Uterus (tissue), 2 donors: Measurements from ENCODE around the gene CPSF3.

ENCODE experiments used
- CTCF ChIP-seq, 4 experiments: fragments of 200-600 bp in 2 of 4; fragments of 450-650 bp in 2 of 4; sonication (generic) in 2 of 4; IDR thresholded peaks; one replicate each; pipeline ENCODE4 v1.5.1; 2016 to 2019; ENCODE audit warnings: antibody characterized with exemption in 4 of 4, mild to moderate bottlenecking in 2 of 4, moderate library complexity in 1 of 4
- POLR2A ChIP-seq, 2 donors: fragments of 450-650 bp; IDR thresholded peaks; one replicate each; pipeline ENCODE4 v1.6.1; 2016; ENCODE audit warnings: antibody characterized with exemption in 2 of 2, mild to moderate bottlenecking in 1 of 2, moderate library complexity in 1 of 2

- no peak for TF ChIP-seq POLR2A (IDR thresholded peaks at IDR 0.05)
- TF ChIP-seq CTCF (IDR thresholded peaks at IDR 0.05): no peak
Observed at GRCh38 chr2:9480157-9480556, 56.7 kb downstream of the CPSF3 start.
